Heart left ventricle (tissue), 13 donors: ENCODE measurements around the gene RHOBTB1.

Experiments used
- POLR2A ChIP-seq, 2 donors: fragments of 450-650 bp; IDR thresholded peaks; one replicate each; pipeline ENCODE4 v1.6.1; 2017; ENCODE audit warnings: antibody characterized with exemption in 2 of 2, mild to moderate bottlenecking in 2 of 2, moderate library complexity in 2 of 2
- TF ChIP-seq, protein P1 (sequence below), 12 donors: fragments of 200-600 bp; sonication (generic) in 4 of 12; IDR thresholded peaks; one replicate each; pipeline versions ENCODE4 v1.5.0 to v1.8.0; 2018 to 2022; ENCODE audit warnings: antibody characterized with exemption in 12 of 12, mild to moderate bottlenecking in 5 of 12
- donor health status: ischemic (EF 13 %, LVEDD 7.1; RV severe dilation, severe dysfunction).
- donor health status: DM: no; HTN: yes; CAD: no.
- donor health status: DM: no; HTN: no; CAD: no.
- donor health status: ischemic (EF 25% LVEDD 6.9; RV normal size, moderate dysfunction).
- donor health status: ischemic (EF 25% LVEDD 5.7; RV mildly dilated, moderate dysfunction).
- donor health status: ischemic (EF 35%, LVEDD 5.7; RV mildly dilated, moderate dysfunction).
- donor health status: nonischemic (EF 11% LVEDD 7.7; RV severe dilation, severe dysfunction).
- donor health status: DM: yes; HTN: yes; CAD: no.
- donor health status: PGD.
- donor health status: ischemic (EF 29% LVEDD 5.4; RV normal size, mild dysfunction).
- donor health status: nonischemic (EF 23%, LVEDD 6.1; RV moderate dilation, normal function).

DNA sequence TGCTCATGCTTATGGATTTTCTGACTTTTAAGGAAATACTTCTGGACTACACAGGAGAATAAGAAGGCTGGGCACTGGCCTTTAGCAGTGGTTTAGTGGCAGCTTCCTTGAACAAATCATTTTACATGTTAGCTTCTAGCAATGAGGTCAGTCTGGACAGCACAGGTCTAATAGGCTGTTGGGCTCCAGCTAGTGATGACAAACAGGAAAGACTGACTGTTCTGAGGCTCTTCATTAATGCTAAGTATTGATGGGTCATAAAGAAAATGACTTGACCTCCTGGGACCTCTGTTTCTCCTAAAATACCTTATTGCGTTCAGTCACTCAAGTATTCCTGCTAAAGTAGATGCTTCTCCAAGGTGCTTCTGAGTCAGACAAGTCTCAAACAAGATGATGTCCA is 4.9 kb upstream of the RHOBTB1 start:
- TF ChIP-seq, protein P1, sequence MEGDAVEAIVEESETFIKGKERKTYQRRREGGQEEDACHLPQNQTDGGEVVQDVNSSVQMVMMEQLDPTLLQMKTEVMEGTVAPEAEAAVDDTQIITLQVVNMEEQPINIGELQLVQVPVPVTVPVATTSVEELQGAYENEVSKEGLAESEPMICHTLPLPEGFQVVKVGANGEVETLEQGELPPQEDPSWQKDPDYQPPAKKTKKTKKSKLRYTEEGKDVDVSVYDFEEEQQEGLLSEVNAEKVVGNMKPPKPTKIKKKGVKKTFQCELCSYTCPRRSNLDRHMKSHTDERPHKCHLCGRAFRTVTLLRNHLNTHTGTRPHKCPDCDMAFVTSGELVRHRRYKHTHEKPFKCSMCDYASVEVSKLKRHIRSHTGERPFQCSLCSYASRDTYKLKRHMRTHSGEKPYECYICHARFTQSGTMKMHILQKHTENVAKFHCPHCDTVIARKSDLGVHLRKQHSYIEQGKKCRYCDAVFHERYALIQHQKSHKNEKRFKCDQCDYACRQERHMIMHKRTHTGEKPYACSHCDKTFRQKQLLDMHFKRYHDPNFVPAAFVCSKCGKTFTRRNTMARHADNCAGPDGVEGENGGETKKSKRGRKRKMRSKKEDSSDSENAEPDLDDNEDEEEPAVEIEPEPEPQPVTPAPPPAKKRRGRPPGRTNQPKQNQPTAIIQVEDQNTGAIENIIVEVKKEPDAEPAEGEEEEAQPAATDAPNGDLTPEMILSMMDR (IDR thresholded peaks at IDR 0.05): no peak
- TF ChIP-seq POLR2A (IDR thresholded peaks at IDR 0.05): no peak
